Adrenal gland (tissue), 5 donors: Measurements from ENCODE around the gene ELMO2.

Source experiments
- CTCF ChIP-seq, 6 experiments: fragments of 450-650 bp in 4 of 6; fragments of 200-600 bp in 2 of 6; sonication (generic) in 1 of 6; IDR thresholded peaks; 1 replicate in 5 of 6; 2 replicates in 1 of 6; pipeline versions ENCODE4 v1.5.1 to v1.8.0; 2016 to 2021; ENCODE audit warnings: antibody characterized with exemption in 6 of 6, mild to moderate bottlenecking in 2 of 6, moderate library complexity in 1 of 6
- POLR2A ChIP-seq, 2 donors: fragments of 450-650 bp; IDR thresholded peaks; one replicate each; pipeline ENCODE4 v1.6.1; 2017; ENCODE audit warnings: antibody characterized with exemption in 2 of 2, mild to moderate bottlenecking in 2 of 2, moderate library complexity in 1 of 2
- donor health status: DM: no; HTN: no; CAD: no.

- TF ChIP-seq CTCF (IDR thresholded peaks at IDR 0.05) (no peak), POLR2A (IDR thresholded peaks at IDR 0.05) (no peak)
Measured at GRCh38 chr20:46366826-46367225, 39.6 kb downstream of the ELMO2 start.
